Dermis blood vessel endothelial cell (primary cell): ENCODE measurements around the gene PRXL2B. TPM values are rescaled to one million over a fixed set of nuclear protein-coding genes. Genes with fewer than 3 reads are reported as not detected.
"Not testable (repeated sequence)": the region's sequence is repeated elsewhere in the genome, so short reads cannot be mapped to it uniquely, and the experiment has no call there.

ENCODE experiments used
- DNase-seq: peaks from one replicate; pipeline ENCODE4 v3.0.0; 2010
- total RNA-seq: library from RNA; depleted of rRNA; stranded (reverse); fragments of >200 nt; gene quantifications from 2 replicates; pipeline ENCODE4 v1.2.3, GENCODE V29; 2014

Gene PRXL2B
- total RNA-seq, 1 donor from 2014 or later: 63.0 TPM

DNA sequence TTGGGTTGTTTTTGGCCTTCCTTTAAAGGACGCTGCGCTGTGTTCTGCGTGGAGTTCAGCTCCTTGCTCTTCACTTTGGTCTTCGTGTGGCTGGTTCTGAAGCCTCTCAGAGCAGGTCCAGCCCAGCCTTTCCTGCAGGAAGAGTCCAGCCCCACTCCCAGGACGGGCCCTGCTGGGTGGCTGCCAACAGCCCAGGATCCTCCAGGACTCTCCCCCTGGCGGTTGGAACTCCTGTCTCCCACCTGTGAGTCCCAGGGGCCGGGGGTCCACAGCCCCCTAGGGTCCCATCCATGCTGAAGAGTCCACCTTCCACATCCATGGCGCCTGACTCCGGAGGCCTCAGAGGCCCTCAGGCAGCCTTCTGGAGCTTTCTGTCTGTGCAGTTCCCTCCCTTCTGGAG lies 35.0 kb upstream of the PRXL2B start:
- DNase-seq: not testable (repeated sequence)

DNA sequence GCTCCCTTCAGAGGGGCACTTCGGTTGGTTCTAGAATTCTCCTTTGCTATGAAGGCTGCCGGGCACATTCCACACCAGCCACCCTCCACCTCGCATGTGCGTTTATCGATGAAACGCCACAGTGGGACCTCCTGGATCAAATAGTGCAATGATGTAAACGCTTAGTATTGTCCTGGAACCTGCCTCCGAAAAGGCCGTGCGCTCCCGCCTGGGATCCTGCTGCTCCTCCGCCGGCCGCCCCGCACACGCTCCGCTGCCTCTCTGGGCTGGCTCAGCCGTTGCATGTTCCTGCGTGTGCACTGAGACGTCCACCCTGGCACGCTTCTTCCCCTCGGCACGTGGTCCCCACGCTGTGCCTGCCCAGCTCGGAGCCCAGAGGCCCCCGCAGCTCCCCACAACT lies 34.4 kb upstream of the PRXL2B start:
- no peak for DNase-seq

DNA sequence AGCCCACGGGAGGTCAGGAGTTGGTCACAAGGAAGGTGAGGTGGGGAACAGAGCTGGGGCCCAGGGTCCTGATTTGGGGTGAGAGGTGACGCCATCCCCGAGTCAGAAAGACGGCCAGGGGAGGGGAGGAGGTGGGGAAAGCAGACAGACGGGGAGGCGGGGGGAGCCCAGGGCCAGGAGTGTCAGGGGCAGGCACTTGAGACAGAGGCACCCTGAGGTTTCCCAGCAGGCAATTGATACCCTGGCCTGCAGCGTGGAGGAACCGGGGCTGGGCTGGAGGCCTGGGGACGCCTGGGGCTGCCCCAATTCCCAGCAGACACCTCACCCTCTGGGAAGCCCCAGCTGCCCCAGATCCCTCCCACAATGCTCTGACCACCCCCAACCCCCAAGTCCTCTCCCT lies 33.5 kb upstream of the PRXL2B start:
- DNase-seq: not testable (repeated sequence)

DNA sequence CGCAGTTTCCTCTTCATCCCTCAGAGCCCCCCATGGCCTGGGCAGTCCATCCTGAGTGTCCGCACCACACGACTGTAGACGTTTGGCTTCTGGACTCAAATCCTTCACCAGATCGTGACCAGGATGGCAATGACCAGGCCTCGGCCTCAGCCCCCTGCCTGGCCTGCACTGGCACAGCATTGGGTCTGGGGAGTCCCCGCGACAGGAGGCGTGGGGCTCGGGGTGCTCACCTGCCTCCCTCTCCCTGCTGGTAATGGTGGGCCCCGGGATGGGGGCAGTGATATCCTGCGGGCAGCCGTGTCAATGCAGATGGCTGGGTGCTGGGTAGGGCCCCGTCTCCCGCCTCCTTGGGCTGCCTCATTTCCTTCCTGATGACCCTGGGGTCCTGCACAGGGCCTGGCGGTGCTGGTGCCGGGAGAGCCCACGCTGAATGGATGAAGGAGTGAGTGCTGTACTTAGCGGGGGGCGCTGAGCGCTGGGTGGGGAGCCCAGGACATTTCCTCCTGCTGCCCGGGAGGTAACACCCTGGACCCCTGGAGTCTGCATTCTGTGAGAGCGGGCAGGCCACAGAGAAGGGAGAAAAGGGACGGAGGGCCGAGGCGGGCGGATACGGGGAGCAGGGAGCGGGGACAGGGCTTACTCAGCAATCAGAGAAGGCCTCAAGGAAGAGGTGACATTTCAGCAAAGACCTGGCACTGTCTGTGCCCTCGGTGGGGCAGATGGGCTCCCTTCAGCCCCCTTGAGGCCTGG lies 32.5 kb upstream of the PRXL2B start:
- peak; percentile 46 for DNase-seq

DNA sequence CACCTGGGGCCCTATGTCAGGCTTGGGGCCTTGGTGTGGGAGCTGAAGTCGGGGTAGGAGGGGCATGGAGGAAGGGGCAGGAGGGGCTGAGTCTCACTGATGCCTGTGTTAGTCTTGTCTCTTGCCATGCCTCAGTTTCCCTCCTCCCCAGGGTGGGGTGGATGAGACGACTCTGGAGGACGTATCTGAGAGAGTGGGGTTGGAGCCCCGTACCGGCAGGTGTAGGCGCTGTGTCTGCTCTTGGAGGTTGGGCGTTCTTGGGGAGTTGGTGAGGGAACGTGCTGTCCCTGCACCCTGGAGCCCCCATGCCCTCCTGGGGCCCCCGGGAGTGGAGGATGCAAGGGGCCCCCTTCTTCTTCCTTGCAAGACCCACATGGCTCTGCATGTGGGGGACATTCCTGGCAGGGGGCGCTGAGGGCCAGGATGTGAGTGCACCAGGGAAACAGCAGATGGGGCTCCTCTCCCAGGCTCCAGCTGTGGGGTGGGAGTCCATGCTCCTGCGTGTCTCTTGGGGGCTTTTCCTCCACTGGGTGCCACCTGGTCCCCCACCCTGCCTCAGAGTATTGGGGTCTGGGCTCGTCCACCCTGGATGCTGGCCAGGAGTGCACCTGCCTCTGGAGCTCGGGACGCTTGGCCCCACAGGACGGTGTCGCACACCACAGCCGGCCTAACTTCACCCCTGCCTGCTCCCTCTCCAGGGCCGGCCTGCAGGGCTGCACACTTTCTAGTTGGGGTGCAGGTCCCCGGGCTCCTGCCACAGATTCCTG lies 31.8 kb upstream of the PRXL2B start:
- peak; percentile 59 for DNase-seq

DNA sequence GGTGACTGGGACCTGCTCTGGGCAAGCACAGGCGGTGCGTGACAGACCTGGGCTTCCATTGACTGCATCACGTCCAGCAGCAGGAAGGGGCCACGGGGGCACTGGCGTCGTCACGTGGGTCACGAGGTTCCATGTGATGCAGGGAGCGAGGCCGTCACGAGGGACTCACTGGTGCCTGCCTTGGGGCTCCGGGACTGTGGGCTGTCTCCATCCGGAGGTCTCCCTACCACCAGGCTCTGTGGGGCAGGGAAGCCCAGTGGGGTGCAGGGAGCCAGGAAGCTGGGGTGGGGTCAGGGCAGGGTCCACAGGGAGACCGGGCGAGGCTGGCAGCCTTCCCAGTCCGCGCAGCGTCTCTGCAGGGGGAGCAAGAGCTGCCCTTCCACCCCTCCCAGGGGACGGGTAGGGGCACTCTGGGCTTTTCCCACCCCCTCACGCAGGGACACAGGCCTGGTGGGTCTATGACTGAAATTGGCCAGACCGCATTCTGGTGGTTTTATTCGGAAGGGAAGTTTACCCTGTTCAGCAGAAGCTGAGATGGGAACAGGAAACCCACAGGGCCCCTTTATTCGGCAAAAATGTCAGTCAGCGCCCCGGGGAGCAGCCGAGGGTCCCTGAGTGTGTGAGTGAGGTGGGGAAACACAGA lies 30.8 kb upstream of the PRXL2B start:
- peak; percentile 78 for DNase-seq

DNA sequence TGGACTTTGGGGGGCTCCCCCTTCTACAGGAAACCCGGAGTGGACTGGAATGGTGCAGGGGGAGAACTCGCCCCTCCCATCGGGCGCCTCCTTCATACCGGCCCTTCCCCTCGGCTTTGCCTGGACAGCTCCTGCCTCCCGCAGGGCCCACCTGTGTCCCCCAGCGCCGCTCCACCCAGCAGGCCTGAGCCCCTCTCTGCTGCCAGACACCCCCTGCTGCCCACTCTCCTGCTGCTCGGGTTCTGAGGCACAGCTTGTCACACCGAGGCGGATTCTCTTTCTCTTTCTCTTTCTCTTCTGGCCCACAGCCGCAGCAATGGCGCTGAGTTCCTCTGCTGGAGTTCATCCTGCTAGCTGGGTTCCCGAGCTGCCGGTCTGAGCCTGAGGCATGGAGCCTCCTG lies 30.3 kb upstream of the PRXL2B start, which contains the start of gene TNFRSF14:
Gene TNFRSF14 (plus strand): TSS at position 95 of the 401 bp plus-strand sequence. CDS start 294 bp downstream, at position 389.
- DNase-seq: peak; percentile 62

DNA sequence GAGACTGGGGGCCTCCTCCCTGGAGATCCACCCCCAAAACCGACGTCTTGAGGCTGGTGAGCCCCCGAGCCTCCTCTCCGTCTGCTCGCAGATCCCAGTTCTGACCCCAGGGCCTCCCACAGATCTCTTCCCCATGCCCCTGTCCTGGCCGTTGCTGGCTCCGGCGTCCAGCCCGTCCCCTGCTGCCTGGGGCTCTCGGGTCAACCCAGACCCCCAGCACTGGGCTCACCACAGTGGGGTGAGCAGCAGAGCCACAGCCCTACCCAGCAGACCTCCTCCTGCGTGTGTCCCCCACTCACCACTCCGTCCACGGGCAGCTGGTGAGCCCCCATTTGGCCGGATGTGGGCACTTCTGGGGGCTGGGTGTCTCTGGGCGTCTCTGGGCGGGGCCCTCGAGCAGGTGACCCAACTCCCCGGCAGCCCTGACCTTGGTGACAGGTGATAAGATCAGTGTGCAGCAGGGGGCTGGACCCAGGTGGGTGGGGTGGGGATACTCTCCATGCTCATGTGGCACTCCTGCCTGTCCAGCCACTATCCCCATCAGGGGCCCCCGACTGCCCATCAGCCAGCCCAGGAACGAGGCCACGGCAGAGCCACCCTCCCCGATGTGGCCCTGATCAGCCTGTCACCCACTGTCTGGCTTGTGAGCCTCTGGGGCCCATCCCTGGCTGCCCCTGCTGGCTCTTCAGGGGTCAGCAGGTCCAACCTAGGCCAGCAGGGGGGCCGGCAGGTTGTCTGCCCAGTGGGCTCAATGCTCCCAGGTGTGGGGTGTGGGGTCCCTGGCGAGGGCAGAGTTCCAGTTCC lies 29.7 kb upstream of the PRXL2B start:
- no peak for DNase-seq

DNA sequence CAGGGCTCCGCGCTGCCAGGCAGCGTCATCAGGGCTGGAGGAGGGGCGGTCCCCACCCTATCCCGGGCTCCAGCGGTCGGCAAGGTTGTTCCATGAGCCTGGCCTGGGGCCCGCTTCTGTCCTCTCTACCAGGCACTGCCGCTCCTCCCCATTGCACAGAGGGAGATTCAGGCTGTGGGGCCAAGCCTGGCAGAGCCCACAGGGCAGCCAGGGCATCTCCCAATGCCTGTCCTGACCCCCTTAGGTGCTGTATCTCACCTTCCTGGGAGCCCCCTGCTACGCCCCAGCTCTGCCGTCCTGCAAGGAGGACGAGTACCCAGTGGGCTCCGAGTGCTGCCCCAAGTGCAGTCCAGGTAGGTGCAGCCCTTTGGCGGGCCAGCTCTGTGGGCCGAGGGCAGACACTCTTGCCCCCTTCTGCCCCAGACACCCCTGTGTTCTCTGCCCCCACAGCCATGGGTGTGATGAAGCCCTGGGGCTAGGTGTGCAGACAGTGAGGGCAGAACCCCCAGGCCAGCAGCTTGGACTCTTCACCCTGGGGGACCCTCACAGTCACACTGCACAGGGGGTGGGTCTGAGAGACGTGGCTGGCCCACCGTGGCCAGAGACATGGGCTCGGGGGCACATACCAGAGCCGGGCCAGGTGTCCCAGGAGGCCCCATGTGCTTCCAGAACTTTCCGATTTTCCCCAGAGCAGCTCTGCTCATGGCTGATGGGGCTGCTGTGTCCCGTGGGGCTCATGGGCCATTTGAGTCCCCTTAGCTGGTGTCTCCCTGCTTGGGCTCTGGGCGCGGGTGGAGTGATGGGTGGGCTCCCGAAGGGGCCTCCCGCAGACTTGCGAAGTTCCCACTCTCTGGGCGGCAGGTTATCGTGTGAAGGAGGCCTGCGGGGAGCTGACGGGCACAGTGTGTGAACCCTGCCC lies 28.8 kb upstream of the PRXL2B start:
- no peak for DNase-seq

DNA sequence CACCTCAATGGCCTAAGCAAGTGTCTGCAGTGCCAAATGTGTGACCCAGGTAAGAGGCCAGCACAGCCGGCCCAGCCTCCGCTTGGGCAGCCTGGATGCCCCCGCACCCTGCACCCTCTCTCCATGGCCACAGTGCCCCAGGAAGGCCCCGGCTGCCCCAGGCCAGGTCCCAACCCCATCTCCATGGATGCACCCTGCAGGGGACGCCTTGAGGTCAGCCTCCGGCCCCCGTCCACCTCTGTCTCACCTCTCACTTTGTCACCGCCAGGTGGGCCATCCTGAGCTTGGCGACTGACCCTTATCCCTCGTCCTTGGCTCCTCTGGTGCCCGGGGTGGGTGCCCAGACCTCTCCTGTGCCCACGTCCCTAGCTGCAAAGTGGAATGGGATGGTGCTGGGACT lies 28.2 kb upstream of the PRXL2B start:
- no peak for DNase-seq

DNA sequence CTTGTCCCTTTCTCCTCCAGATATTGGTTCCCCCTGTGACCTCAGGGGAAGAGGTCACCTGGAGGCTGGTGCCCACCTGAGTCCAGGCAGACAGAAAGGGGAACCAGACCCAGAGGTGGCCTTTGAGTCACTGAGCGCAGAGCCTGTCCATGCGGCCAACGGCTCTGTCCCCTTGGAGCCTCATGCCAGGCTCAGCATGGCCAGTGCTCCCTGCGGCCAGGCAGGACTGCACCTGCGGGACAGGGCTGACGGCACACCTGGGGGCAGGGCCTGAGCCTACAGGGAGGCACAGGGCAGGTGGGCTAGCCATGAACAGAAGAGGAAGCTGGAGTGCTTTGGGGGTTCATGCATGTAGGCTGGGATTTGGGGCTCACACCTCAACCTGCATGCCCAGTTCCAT lies 27.7 kb upstream of the PRXL2B start:
- no peak for DNase-seq

DNA sequence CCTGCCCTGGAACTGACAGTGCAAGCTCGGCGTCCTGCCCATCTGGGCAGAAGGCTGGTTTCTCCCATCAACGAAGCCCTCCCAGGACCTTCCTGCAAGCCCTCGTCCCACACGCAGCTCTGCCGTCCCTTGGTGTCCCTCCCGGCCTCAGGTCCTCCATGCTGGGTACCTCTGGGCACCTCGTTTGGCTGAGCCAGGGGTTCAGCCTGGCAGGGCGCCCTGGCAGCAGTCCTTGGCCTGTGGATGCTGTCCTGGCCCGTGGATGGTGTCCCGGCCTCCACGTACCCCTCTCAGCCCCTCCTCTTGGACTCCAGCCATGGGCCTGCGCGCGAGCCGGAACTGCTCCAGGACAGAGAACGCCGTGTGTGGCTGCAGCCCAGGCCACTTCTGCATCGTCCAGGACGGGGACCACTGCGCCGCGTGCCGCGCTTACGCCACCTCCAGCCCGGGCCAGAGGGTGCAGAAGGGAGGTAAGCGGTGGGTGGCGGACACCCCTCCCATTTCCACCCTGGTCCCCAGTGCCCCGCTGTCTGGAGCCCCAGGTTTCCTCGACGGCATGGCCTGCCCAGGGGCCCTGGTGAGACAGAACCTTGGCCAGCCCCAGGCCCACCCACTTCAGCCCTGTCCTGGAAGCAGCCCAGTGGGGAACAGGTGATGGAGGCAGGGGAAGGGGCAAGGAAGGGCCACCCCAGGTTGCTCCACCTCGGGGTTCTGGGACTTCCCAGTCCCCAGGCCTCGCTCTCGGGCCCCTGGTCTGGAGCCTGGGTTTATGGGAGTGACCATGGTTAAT lies 26.9 kb upstream of the PRXL2B start:
- DNase-seq: no peak

DNA sequence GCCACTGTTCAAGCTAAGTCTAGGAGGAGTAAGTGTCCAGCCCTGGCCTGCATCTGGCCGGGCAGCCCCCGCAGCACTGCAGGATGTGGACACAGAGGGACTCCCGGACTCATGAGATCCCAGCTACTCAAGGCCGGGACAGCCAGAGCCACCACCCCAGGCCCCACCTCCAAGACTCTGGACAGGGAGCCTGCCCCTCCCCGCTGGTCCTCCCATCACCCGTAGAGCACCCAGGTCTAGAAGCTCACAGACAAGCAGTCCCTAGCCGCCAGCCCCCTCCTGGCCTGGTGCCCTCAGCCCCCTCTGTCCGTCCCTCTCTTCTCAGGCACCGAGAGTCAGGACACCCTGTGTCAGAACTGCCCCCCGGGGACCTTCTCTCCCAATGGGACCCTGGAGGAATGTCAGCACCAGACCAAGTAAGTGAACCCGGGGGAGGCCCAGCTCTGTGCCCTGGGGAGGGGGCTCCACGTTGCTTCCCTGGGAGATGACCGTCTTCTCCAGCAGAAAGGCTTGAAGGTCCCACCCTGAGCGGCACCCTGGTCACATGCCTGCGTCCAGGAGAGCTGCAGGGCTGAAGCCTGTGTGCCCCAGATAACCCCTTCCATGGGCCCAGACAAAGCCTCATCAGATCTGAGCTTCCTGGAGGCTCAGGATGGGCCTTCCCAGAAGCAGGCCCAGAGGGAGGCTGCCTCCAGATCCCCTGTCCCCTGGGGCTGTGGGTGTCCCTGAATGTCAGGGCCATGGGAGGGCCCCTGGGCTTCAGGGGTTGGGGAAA lies 26.1 kb upstream of the PRXL2B start:
- DNase-seq: no peak

DNA sequence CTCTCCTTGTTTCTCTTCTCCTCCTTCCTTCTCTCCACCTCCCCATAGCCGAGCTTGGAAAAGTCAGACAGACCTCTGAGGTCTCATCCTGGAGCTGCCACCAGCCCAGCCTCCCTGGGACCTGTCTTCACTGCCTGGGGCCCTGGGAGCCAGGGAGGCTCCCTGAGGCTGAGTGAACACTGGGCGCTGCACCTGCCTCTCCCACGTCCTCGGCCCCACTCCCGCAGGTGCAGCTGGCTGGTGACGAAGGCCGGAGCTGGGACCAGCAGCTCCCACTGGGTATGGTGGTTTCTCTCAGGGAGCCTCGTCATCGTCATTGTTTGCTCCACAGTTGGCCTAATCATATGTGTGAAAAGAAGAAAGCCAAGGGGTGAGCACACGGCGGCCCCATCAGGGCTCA lies 25.1 kb upstream of the PRXL2B start:
- DNase-seq: no peak

DNA sequence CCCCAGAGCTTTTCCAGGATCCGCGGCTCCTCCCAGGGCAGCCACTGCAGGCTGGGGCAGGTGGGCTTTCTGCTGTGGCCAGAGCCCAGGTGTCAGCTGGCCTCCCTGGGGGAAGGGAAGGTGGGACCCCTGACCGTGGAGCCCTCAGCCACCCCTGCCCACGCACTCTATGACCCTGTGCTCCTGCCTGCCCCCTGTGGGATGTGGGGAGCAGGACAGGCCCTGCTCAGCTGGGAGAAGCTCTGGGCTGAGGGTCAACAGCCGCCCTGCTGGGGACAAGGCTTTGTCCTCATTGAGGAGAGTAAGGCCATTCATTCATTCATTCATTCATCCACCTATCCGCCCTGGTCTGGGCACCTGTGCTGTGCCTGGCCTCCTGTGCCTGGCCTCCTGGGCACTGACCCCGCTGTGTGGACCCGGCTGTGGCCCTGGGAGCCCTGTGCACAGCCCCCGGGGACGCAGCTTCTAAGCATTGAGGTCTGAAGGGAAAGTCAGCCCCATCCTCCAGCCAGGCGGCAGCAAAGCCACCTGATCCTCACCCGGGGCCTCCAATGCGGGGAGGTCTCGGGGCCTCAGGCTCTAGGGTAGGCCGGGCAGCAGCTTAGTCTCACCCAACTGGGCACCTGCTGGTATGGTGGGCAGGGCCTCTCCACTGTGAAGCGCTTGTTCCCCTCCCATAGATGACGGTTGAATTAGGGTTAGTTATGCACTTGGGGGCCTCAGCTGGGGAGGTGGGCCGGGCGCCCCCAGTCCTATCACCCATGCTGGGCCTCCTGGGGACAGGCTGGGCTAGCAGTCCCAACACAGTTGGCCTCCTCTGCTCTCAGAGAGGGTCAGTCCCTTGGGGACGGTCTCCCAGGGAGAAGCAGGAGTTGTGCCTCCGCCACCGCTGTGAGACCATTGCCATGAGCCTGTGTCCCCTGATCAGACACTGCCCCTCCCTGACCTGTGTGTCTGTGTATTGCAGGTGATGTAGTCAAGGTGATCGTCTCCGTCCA lies 24.4 kb upstream of the PRXL2B start:
- no peak for DNase-seq

DNA sequence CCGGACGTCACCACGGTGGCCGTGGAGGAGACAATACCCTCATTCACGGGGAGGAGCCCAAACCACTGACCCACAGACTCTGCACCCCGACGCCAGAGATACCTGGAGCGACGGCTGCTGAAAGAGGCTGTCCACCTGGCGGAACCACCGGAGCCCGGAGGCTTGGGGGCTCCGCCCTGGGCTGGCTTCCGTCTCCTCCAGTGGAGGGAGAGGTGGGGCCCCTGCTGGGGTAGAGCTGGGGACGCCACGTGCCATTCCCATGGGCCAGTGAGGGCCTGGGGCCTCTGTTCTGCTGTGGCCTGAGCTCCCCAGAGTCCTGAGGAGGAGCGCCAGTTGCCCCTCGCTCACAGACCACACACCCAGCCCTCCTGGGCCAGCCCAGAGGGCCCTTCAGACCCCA lies 23.4 kb upstream of the PRXL2B start:
- no peak for DNase-seq

DNA sequence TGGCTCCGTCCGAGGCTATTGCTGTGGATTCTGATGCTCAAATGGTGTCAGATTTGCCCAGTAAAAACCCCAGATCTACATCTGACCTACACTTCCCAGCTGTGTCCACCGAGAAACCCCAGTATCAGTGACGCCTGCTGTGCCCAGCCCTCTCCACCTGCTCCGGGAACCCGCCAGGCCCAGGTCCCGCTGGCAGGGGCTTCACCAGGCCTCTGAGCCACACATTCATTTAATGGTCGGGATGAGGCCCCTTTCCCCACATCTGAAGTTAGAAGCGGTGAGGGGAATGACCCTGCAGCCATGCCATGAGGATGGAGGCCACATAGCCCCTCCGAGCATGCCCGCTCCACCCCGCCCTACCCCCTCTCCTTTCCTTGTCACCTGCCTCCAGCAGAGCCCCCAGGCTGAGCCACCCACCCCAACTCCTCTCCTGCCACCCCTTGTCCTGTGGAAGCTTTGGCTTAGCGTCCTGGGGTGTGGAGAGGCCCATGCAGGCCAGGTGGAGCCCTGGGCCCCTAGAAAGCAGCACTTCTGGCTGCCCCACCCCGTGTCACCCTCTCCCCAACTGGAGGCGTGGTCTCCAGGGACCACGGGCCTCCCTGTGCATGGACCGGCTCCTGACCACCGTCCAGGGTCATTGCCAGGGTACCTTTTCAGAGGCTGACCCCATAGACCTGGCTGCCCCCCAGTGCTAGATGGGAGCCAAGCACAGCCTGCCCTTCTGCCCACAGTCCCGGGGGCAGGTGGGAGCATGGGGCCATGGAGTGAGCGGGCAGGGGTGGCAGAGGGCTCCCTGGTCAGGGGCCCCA lies 22.4 kb upstream of the PRXL2B start:
- DNase-seq: no peak
